ENCODE data around the gene HCST.
"Not testable (repeated sequence)": the region's sequence is repeated elsewhere in the genome, so short reads cannot be mapped to it uniquely, and the experiment has no call there.

The HCST gene

GRCh38 chr19:35869327-35870123 is 32.8 kb upstream of the HCST start:
- TF ChIP-seq EZH2phosphoT487 (IDR thresholded peaks at IDR 0.05; ENCODE audit: borderline replicate concordance, low read length), result no peak
- TF ChIP-seq, protein P1, sequence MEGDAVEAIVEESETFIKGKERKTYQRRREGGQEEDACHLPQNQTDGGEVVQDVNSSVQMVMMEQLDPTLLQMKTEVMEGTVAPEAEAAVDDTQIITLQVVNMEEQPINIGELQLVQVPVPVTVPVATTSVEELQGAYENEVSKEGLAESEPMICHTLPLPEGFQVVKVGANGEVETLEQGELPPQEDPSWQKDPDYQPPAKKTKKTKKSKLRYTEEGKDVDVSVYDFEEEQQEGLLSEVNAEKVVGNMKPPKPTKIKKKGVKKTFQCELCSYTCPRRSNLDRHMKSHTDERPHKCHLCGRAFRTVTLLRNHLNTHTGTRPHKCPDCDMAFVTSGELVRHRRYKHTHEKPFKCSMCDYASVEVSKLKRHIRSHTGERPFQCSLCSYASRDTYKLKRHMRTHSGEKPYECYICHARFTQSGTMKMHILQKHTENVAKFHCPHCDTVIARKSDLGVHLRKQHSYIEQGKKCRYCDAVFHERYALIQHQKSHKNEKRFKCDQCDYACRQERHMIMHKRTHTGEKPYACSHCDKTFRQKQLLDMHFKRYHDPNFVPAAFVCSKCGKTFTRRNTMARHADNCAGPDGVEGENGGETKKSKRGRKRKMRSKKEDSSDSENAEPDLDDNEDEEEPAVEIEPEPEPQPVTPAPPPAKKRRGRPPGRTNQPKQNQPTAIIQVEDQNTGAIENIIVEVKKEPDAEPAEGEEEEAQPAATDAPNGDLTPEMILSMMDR (IDR thresholded peaks at IDR 0.05; ENCODE audit: low read depth, low read length, poor library complexity, severe bottlenecking), result no peak
- no peaks in the 10 kb centered on the region for H3K36me3 ChIP-seq (ENCODE audit: control insufficient read depth, low read length)
- H3K4me1 ChIP-seq (ENCODE audit: control insufficient read depth, low read length), result peaks cover 28% of the 10 kb centered on the region
- H4K20me1 ChIP-seq (ENCODE audit: control insufficient read depth, insufficient read depth, low read depth, low read length), result no peaks in the 10 kb centered on the region
- H3K27ac ChIP-seq (ENCODE audit: low read depth, low read length), result peak overlapping the region; percentile 53
- H3K9me2 ChIP-seq (replicated peaks; ENCODE audit: control insufficient read depth, low read length), result no peaks in the 10 kb centered on the region
- no peaks in the 10 kb centered on the region for H3F3A ChIP-seq (ENCODE audit: control insufficient read depth, insufficient read depth)
- H3K27me3 ChIP-seq (ENCODE audit: control insufficient read depth, low read length), result 0 out of 2 replicates have a peak, but pooled peaks cover 7% of the 10 kb centered on the region
- H3K4me3 ChIP-seq (ENCODE audit: low read length), result peak overlapping the region; percentile 74
- H3K9me3 ChIP-seq (ENCODE audit: control insufficient read depth, insufficient read depth, low read length), result no peaks in the 10 kb centered on the region
- H3K79me2 ChIP-seq (ENCODE audit: control insufficient read depth, low read length), result no peaks in the 10 kb centered on the region
- H3K4me2 ChIP-seq (ENCODE audit: low read length), result peak overlapping the region; percentile 73

DNA sequence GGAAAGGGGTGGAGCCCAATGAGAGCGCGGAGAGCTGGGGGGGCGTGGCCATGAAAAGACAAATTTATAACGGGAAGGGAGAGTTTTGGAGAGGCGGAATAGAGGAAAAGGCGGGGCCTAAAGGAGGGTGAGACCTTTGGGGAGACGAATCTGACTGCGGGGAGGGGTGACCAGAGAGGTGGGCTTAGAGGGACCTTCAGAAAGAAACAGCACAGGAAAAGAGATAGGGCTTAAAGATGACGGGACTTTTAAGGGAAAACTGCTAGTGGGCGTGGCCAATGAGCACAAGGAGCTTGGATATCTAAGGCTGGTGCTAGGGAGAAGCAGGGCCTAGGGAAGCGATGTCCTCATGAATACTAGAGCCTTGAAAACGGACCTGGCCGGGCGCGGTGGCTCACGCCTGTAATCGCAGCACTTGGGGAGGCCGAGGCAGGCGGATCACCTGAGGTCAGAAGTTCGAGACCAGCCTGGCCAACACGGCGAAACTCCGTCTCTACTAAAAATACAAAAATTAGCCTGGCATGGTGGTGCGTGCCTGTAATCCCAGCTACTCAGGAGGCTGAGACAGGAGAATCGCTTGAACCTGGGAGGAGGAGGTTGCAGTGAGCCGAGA is 32.1 kb upstream of the HCST start:
- H3K79me2 ChIP-seq (ENCODE audit: control insufficient read depth, low read length); H3K9me3 ChIP-seq (ENCODE audit: control insufficient read depth, insufficient read depth, low read length); H3K36me3 ChIP-seq (ENCODE audit: control insufficient read depth, low read length); H3F3A ChIP-seq (ENCODE audit: control insufficient read depth, insufficient read depth); H3K27me3 ChIP-seq (ENCODE audit: control insufficient read depth, low read length); H4K20me1 ChIP-seq (ENCODE audit: control insufficient read depth, insufficient read depth, low read depth, low read length); H3K9me2 ChIP-seq (replicated peaks; ENCODE audit: control insufficient read depth, low read length): not testable (repeated sequence)
- peaks cover 28% of the 10 kb centered on the region for H3K4me1 ChIP-seq (ENCODE audit: control insufficient read depth, low read length)
- peak overlapping the region; percentile 73 for H3K4me2 ChIP-seq (ENCODE audit: low read length)
- H3K27ac ChIP-seq (ENCODE audit: low read depth, low read length), result peak overlapping the region; percentile 53
- peak overlapping the region; percentile 74 for H3K4me3 ChIP-seq (ENCODE audit: low read length)

- no peak overlapping the region for H3K4me3 ChIP-seq (ENCODE audit: low read length)
- H4K20me1 ChIP-seq (ENCODE audit: control insufficient read depth, insufficient read depth, low read depth, low read length), result no peaks in the 10 kb centered on the region
- no peak overlapping the region for H3K27ac ChIP-seq (ENCODE audit: low read depth, low read length)
- TF ChIP-seq EZH2phosphoT487 (IDR thresholded peaks at IDR 0.05; ENCODE audit: borderline replicate concordance, low read length), result no peak
- TF ChIP-seq, protein P1 (IDR thresholded peaks at IDR 0.05; ENCODE audit: low read depth, low read length, poor library complexity, severe bottlenecking), result no peak
- H3K27me3 ChIP-seq (ENCODE audit: control insufficient read depth, low read length), result 0 out of 2 replicates have a peak, but pooled peaks cover 7% of the 10 kb centered on the region
- H3K36me3 ChIP-seq (ENCODE audit: control insufficient read depth, low read length), result no peaks in the 10 kb centered on the region
- H3K4me2 ChIP-seq (ENCODE audit: low read length), result no peak overlapping the region; the same call in 1 of the 2 replicates
- H3K9me3 ChIP-seq (ENCODE audit: control insufficient read depth, insufficient read depth, low read length), result no peaks in the 10 kb centered on the region
- H3F3A ChIP-seq (ENCODE audit: control insufficient read depth, insufficient read depth), result no peaks in the 10 kb centered on the region
- H3K4me1 ChIP-seq (ENCODE audit: control insufficient read depth, low read length), result peaks cover 28% of the 10 kb centered on the region
- no peaks in the 10 kb centered on the region for H3K9me2 ChIP-seq (replicated peaks; ENCODE audit: control insufficient read depth, low read length)
- H3K79me2 ChIP-seq (ENCODE audit: control insufficient read depth, low read length), result no peaks in the 10 kb centered on the region
Observed at GRCh38 chr19:35870798-35871197, 31.5 kb upstream of the HCST start.

GRCh38 chr19:35871611-35872010 is 30.7 kb upstream of the HCST start:
- H3K36me3 ChIP-seq (ENCODE audit: control insufficient read depth, low read length), result no peaks in the 10 kb centered on the region
- peaks cover 28% of the 10 kb centered on the region for H3K4me1 ChIP-seq (ENCODE audit: control insufficient read depth, low read length)
- no peaks in the 10 kb centered on the region for H3F3A ChIP-seq (ENCODE audit: control insufficient read depth, insufficient read depth)
- H4K20me1 ChIP-seq (ENCODE audit: control insufficient read depth, insufficient read depth, low read depth, low read length), result no peaks in the 10 kb centered on the region
- no peak overlapping the region for H3K4me2 ChIP-seq (ENCODE audit: low read length)
- H3K9me2 ChIP-seq (replicated peaks; ENCODE audit: control insufficient read depth, low read length), result no peaks in the 10 kb centered on the region
- no peaks in the 10 kb centered on the region for H3K9me3 ChIP-seq (ENCODE audit: control insufficient read depth, insufficient read depth, low read length)
- TF ChIP-seq EZH2phosphoT487 (IDR thresholded peaks at IDR 0.05; ENCODE audit: borderline replicate concordance, low read length), result no peak
- TF ChIP-seq, protein P1 (IDR thresholded peaks at IDR 0.05; ENCODE audit: low read depth, low read length, poor library complexity, severe bottlenecking), result no peak
- H3K27me3 ChIP-seq (ENCODE audit: control insufficient read depth, low read length), result 0 out of 2 replicates have a peak, but pooled peaks cover 7% of the 10 kb centered on the region
- H3K27ac ChIP-seq (ENCODE audit: low read depth, low read length), result no peak overlapping the region
- no peaks in the 10 kb centered on the region for H3K79me2 ChIP-seq (ENCODE audit: control insufficient read depth, low read length)
- H3K4me3 ChIP-seq (ENCODE audit: low read length), result no peak overlapping the region

Data from DOHH2 (cell line).